CD8-positive, alpha-beta memory T cell (primary cell): ENCODE results near the gene HRCT1. TPM values are rescaled to one million over a fixed set of nuclear protein-coding genes. Genes with fewer than 3 reads are reported as not detected.
A peak's percentile ranks its signal among the peaks of the same experiment; 100 is the strongest.
"Not testable (repeated sequence)": the region's sequence is repeated elsewhere in the genome, so short reads cannot be mapped to it uniquely, and the experiment has no call there.

Experiments used
- CTCF ChIA-PET: fragments of 350-600 bp; sonication (Branson Sonifier 250); formaldehyde crosslinking; loops from one replicate; lab custom pipeline; 2021; ENCODE audit warnings: antibody characterized with exemption; lab: Charles Lee
- POLR2A ChIA-PET: fragments of 350-600 bp; sonication (Branson Sonifier 250); formaldehyde crosslinking; loops from one replicate; lab custom pipeline; 2021; ENCODE audit warnings: antibody characterized with exemption; lab: Charles Lee
- DNase-seq, 5 donors: peaks; one replicate each; pipeline versions ENCODE4 v3.0.0 to v3.0.0-alpha.2; 2020 to 2022; ENCODE audit warnings: mixed read lengths in 1 of 5
- H3K27ac ChIP-seq: one replicate; pipeline ENCODE4 v1.7.0; 2013; ENCODE audit warnings: low read depth, mild to moderate bottlenecking, low read length, moderate library complexity
- H3K27me3 ChIP-seq: 2 replicates; pipeline ENCODE4 v1.7.0; 2013; ENCODE audit warnings: low read length, mild to moderate bottlenecking; ENCODE audit not compliant: insufficient read depth, poor library complexity, severe bottlenecking
- H3K36me3 ChIP-seq: 2 replicates; pipeline ENCODE4 v1.7.0; 2013; ENCODE audit warnings: mild to moderate bottlenecking, low read length, moderate library complexity; ENCODE audit not compliant: insufficient read depth
- H3K4me1 ChIP-seq: 2 replicates; pipeline ENCODE4 v1.7.0; 2013; ENCODE audit warnings: mild to moderate bottlenecking, low read length, moderate library complexity; ENCODE audit not compliant: insufficient read depth
- H3K4me3 ChIP-seq: 2 replicates; pipeline ENCODE4 v1.7.0; 2013; ENCODE audit warnings: mild to moderate bottlenecking, low read length
- H3K9me3 ChIP-seq: 2 replicates; pipeline ENCODE4 v1.7.0; 2013; ENCODE audit warnings: mild to moderate bottlenecking, low read length
- H3K27ac Mint-ChIP-seq, 8 donors: one replicate each; pipeline ENCODE4 v1.8.0; 2020 to 2021; ENCODE audit warnings: mixed read lengths in 8 of 8, mild to moderate bottlenecking in 6 of 8, inconsistent platforms in 3 of 8, moderate library complexity in 3 of 8
- H3K27me3 Mint-ChIP-seq, 2 donors: one replicate each; pipeline ENCODE4 v1.8.0; 2020 to 2021; ENCODE audit warnings: mixed read lengths in 2 of 2, mild to moderate bottlenecking in 1 of 2, moderate library complexity in 1 of 2
- H3K36me3 Mint-ChIP-seq, 3 donors: one replicate each; pipeline ENCODE4 v1.8.0; 2020 to 2021; ENCODE audit warnings: mixed read lengths in 3 of 3, inconsistent platforms in 1 of 3, mild to moderate bottlenecking in 1 of 3
- H3K4me1 Mint-ChIP-seq, 3 donors: one replicate each; pipeline ENCODE4 v1.8.0; 2020 to 2021; ENCODE audit warnings: mixed read lengths in 3 of 3, inconsistent platforms in 1 of 3, mild to moderate bottlenecking in 1 of 3
- H3K4me3 Mint-ChIP-seq, 7 donors: one replicate each; pipeline ENCODE4 v1.8.0; 2020 to 2021; ENCODE audit warnings: mixed read lengths in 7 of 7, mild to moderate bottlenecking in 6 of 7, moderate library complexity in 4 of 7, inconsistent platforms in 2 of 7
- H3K9me3 Mint-ChIP-seq, 5 donors: one replicate each; pipeline ENCODE4 v1.8.0; 2020 to 2022; ENCODE audit warnings: mixed read lengths in 5 of 5, mild to moderate bottlenecking in 3 of 5, moderate library complexity in 2 of 5, inconsistent platforms in 1 of 5
- polyA plus RNA-seq: library from polyadenylated mRNA; unstranded; fragments of 300-500 nt; fragmentation: Illumina TruSeq; gene quantifications from one replicate; pipeline ENCODE4 v1.2.3, GENCODE V29; 2021
- total RNA-seq, 2 experiments: library from RNA; stranded (reverse); gene quantifications; one replicate each; pipeline ENCODE4 v1.2.3, GENCODE V29; 2021

The HRCT1 gene
- total and polyA plus RNA-seq, 3 experiments from 2014 or later, result not detected

DNA sequence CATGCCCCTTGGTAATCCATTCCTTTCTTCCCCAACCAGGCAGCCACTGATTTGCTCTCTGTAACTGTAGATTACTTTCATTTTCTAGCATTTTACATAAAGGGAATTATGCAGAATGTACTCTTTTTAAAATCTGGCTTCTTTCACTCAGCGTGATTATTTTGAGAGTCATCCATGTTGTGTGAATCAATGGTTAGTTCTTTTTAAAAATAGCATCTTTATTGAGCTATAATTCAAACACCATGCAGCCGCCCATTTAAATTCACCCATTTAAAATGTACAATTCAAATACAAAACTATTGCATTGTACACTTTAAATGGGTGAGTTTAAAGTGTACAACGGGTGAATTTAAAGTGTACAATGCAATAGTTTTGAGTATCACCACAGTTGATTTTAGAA lies 33.5 kb upstream of the HRCT1 start:
- H3K4me3 Mint-ChIP-seq, result no peak overlapping the region
- peaks cover 0 to 3% (median 0%) of the 10 kb centered on the region in 3 donors for H3K36me3 Mint-ChIP-seq
- DNase-seq, result no peak
- Histone ChIP-seq H3K4me1 (no peaks in the 10 kb centered on the region), H3K27ac (no peak overlapping the region), H3K36me3 (no peaks in the 10 kb centered on the region), H3K27me3 (no peaks in the 10 kb centered on the region), H3K9me3 (no peaks in the 10 kb centered on the region), H3K4me3 (no peak overlapping the region)
- ChIA-PET POLR2A (no interaction called here), CTCF (interaction anchor here (0.6 kb wide), 1 partner anchor 10 kb away, joined by 3 read pairs; no protein-coding TSS in a partner anchor)
- peaks cover 0 to 8% (median 4%) of the 10 kb centered on the region in 5 donors for H3K9me3 Mint-ChIP-seq
- no peak overlapping the region for H3K27ac Mint-ChIP-seq
- no peaks in the 10 kb centered on the region for H3K4me1 Mint-ChIP-seq
- peaks cover 3 to 14% of the 10 kb centered on the region in 2 donors for H3K27me3 Mint-ChIP-seq

- Histone ChIP-seq H3K4me1 (no peaks in the 10 kb centered on the region), H3K36me3 (no peaks in the 10 kb centered on the region), H3K9me3 (no peaks in the 10 kb centered on the region), H3K27ac (no peak overlapping the region), H3K27me3 (no peaks in the 10 kb centered on the region), H3K4me3 (no peak overlapping the region)
- POLR2A ChIA-PET, result interaction anchor here (1.0 kb wide), 1 partner anchor 186 kb away, joined by 3 read pairs; no protein-coding TSS in a partner anchor
- peaks cover 0 to 8% (median 6%) of the 10 kb centered on the region in 5 donors for H3K9me3 Mint-ChIP-seq
- no peak overlapping the region for H3K27ac Mint-ChIP-seq
- CTCF ChIA-PET, result interaction anchor here (0.7 to 3.2 kb wide), 29 partner anchors 10 to 766 kb away, joined by 3 to 50 read pairs (median 4); partner anchors contain the start of genes ATOSB, CREB3, HINT2 and NPR2
- H3K4me3 Mint-ChIP-seq, result no peak overlapping the region
- no peaks in the 10 kb centered on the region for H3K4me1 Mint-ChIP-seq
- peaks cover 11 to 19% of the 10 kb centered on the region in 2 donors for H3K27me3 Mint-ChIP-seq
- peak; percentile 57 to 84 (median 74) for DNase-seq
- H3K36me3 Mint-ChIP-seq, result peaks cover 0 to 5% (median 2%) of the 10 kb centered on the region in 3 donors
These were observed 23.6 kb upstream of the HRCT1 start for GRCh38 chr9:35882263-35882848.

- ChIA-PET POLR2A (interaction anchor here (1.0 kb wide), 1 partner anchor 186 kb away, joined by 3 read pairs; no protein-coding TSS in a partner anchor), CTCF (interaction anchor here (1.2 to 3.2 kb wide), 13 partner anchors 9 to 227 kb away, joined by 4 to 50 read pairs (median 6); partner anchors contain the start of genes CREB3, HINT2 and TLN1)
- Histone ChIP-seq H3K9me3 (no peaks in the 10 kb centered on the region), H3K4me1 (no peaks in the 10 kb centered on the region), H3K27ac (no peak overlapping the region), H3K4me3 (no peak overlapping the region), H3K27me3 (no peaks in the 10 kb centered on the region), H3K36me3 (no peaks in the 10 kb centered on the region)
- peaks cover 6 to 13% of the 10 kb centered on the region in 2 donors for H3K27me3 Mint-ChIP-seq
- no peak overlapping the region for H3K27ac Mint-ChIP-seq
- DNase-seq, result no peak
- H3K36me3 Mint-ChIP-seq, result peaks cover 0 to 2% (median 0%) of the 10 kb centered on the region in 3 donors
- H3K4me3 Mint-ChIP-seq, result no peak overlapping the region
- no peaks in the 10 kb centered on the region for H3K4me1 Mint-ChIP-seq
- H3K9me3 Mint-ChIP-seq, result peaks cover 0 to 3% (median 0%) of the 10 kb centered on the region in 5 donors
These were observed 23.0 kb upstream of the HRCT1 start for GRCh38 chr9:35882996-35883395.

GRCh38 chr9:35884908-35885307 lies 21.1 kb upstream of the HRCT1 start:
- not testable (repeated sequence) for H3K27ac ChIP-seq, H3K9me3 Mint-ChIP-seq
- CTCF ChIA-PET, result interaction anchor here (2.8 kb wide), 1 partner anchor 95 kb away, joined by 8 read pairs; no protein-coding TSS in a partner anchor

GRCh38 chr9:35891646-35892045 lies 14.4 kb upstream of the HRCT1 start:
- Mint-ChIP-seq H3K9me3 (no peaks in the 10 kb centered on the region), H3K4me1 (no peaks in the 10 kb centered on the region), H3K27ac (no peak overlapping the region), H3K27me3 (peaks cover 7 to 43% of the 10 kb centered on the region in 2 donors), H3K36me3 (no peaks in the 10 kb centered on the region), H3K4me3 (no peak overlapping the region)
- no peaks in the 10 kb centered on the region for H3K4me1 ChIP-seq
- no peaks in the 10 kb centered on the region for H3K9me3 ChIP-seq
- no peak overlapping the region for H3K4me3 ChIP-seq
- no peaks in the 10 kb centered on the region for H3K27me3 ChIP-seq
- ChIA-PET POLR2A (no interaction called here), CTCF (interaction anchor here (2.0 kb wide), 1 partner anchor 9 kb away, joined by 8 read pairs; no protein-coding TSS in a partner anchor)
- no peak overlapping the region for H3K27ac ChIP-seq
- H3K36me3 ChIP-seq, result no peaks in the 10 kb centered on the region
- DNase-seq, result no peak

More at GRCh38 chr9:35884908-35885307, 21.1 kb upstream of the HRCT1 start:
- H3K4me1 ChIP-seq, POLR2A ChIA-PET, H3K27me3 ChIP-seq, DNase-seq, H3K4me3 ChIP-seq, H3K9me3 ChIP-seq, H3K4me3 Mint-ChIP-seq, H3K36me3 ChIP-seq, H3K36me3 Mint-ChIP-seq, H3K4me1 Mint-ChIP-seq: not testable (repeated sequence)
- Mint-ChIP-seq H3K27ac (peak overlapping the region in 1 of 8 donors; percentile 40), H3K27me3 (peaks cover 6 to 13% of the 10 kb centered on the region in 2 donors)

- no peaks in the 10 kb centered on the region for H3K27me3 ChIP-seq
- CTCF ChIA-PET, result interaction anchor here (2.0 kb wide), 1 partner anchor 10 kb away, joined by 8 read pairs; no protein-coding TSS in a partner anchor
- H3K36me3 ChIP-seq, result no peaks in the 10 kb centered on the region
- Mint-ChIP-seq H3K36me3 (no peaks in the 10 kb centered on the region), H3K9me3 (no peaks in the 10 kb centered on the region), H3K27ac (no peak overlapping the region), H3K27me3 (peaks cover 7 to 42% of the 10 kb centered on the region in 2 donors), H3K4me1 (no peaks in the 10 kb centered on the region), H3K4me3 (no peak overlapping the region)
- DNase-seq, result no peak
- H3K27ac ChIP-seq, result no peak overlapping the region
- H3K4me1 ChIP-seq, result no peaks in the 10 kb centered on the region
- POLR2A ChIA-PET, result no interaction called here
- H3K9me3 ChIP-seq, result no peaks in the 10 kb centered on the region
- no peak overlapping the region for H3K4me3 ChIP-seq
These were observed 14.0 kb upstream of the HRCT1 start for GRCh38 chr9:35892051-35892450.

- Histone ChIP-seq H3K9me3 (no peaks in the 10 kb centered on the region), H3K4me3 (no peak overlapping the region), H3K36me3 (no peaks in the 10 kb centered on the region), H3K27me3 (no peaks in the 10 kb centered on the region), H3K27ac (no peak overlapping the region), H3K4me1 (no peaks in the 10 kb centered on the region)
- DNase-seq, result no peak
- Mint-ChIP-seq H3K9me3 (no peaks in the 10 kb centered on the region), H3K4me3 (no peak overlapping the region), H3K4me1 (no peaks in the 10 kb centered on the region), H3K27ac (no peak overlapping the region), H3K36me3 (no peaks in the 10 kb centered on the region), H3K27me3 (peaks cover 8 to 58% of the 10 kb centered on the region in 2 donors)
- ChIA-PET CTCF (no interaction called here), POLR2A (no interaction called here)
These were observed 9.4 kb upstream of the HRCT1 start for GRCh38 chr9:35896570-35896969.

DNA sequence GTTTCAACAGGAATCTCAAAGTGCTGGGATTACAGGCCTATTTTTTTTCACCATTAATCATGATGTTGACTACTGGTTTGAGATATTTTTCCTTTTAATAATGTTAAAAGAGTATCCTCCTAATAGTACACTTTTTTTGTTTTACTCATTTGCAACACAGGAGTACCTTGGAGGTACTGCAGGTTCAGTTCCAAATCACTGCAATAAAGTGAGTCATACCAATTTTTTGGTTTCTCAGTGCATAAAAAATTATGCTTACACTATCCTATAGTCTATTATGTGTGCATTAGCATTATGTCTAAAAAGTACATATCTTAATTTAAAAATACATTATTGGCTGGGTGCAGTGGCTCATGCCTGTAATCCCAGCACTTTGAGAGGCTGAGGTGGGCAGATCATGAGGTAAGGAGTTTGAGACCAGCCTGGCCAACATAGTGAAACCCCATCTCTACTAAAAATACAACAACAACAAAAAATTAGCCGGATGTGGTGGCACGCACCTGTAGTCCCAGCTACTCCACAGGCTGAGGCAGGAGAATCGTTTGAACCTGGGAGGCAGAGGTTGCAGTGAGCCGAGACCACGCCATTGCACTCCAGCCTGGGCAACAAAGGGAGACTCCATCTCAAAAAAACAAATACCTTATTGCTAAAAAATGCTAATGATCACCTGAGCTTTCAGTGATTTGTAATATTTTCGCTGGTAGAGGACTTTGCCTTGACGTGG lies 8.5 kb upstream of the HRCT1 start:
- H3K27me3 ChIP-seq, H3K9me3 ChIP-seq, H3K36me3 Mint-ChIP-seq, H3K27ac Mint-ChIP-seq, H3K4me3 ChIP-seq, H3K4me1 ChIP-seq, H3K27ac ChIP-seq, H3K4me1 Mint-ChIP-seq, H3K9me3 Mint-ChIP-seq, H3K36me3 ChIP-seq, H3K4me3 Mint-ChIP-seq, DNase-seq: not testable (repeated sequence)
- ChIA-PET POLR2A (interaction anchor here (1.0 kb wide), 1 partner anchor 144 kb away, joined by 4 read pairs; the partner anchor contains the start of gene MSMP), CTCF (interaction anchor here (1.4 kb wide), 2 partner anchors 10 to 62 kb away, joined by 3 read pairs; no protein-coding TSS in a partner anchor)
- peaks cover 5 to 58% of the 10 kb centered on the region in 2 donors for H3K27me3 Mint-ChIP-seq
